Motor neuron (in vitro differentiated cells): ENCODE results near the gene TBL2. TPM values are rescaled to one million over a fixed set of nuclear protein-coding genes. Genes with fewer than 3 reads are reported as not detected.
"Not testable (repeated sequence)": the region's sequence is repeated elsewhere in the genome, so short reads cannot be mapped to it uniquely, and the experiment has no call there.

Source experiments
- ATAC-seq, 8 experiments: fragments of 200-7000 bp; cut with Tn5 transposase; replicated peaks in 6 of 8; 2 replicates each; pipeline ENCODE4 v1.8.0; 2021; ENCODE audit warnings: mild to moderate bottlenecking in 8 of 8, moderate library complexity in 8 of 8
- H3K27ac ChIP-seq, 2 donors: fragments of 250-450 bp; sonication (Bioruptor Pico); 2 replicates each; pipeline ENCODE4 v1.9.0; 2021; ENCODE audit warnings: antibody characterized with exemption in 2 of 2, mild to moderate bottlenecking in 2 of 2, moderate library complexity in 1 of 2
- H3K4me1 ChIP-seq, 2 donors: fragments of 250-450 bp; sonication (Bioruptor Pico); replicated peaks in 1 of 2; 2 replicates each; pipeline ENCODE4 v1.6.1; 2021; ENCODE audit warnings: antibody characterized with exemption in 2 of 2, mild to moderate bottlenecking in 2 of 2, moderate library complexity in 1 of 2
- H3K4me3 ChIP-seq, 5 donors: fragments of 250-450 bp; sonication (Bioruptor Pico); 2 replicates each; pipeline ENCODE4 v1.9.0; 2021; ENCODE audit warnings: antibody characterized with exemption in 5 of 5, mild to moderate bottlenecking in 5 of 5, moderate library complexity in 4 of 5
- WGBS, 10 experiments: fragments of 450-650 bp; shearing (Covaris generic); methylation state at CpG; one replicate each; pipeline ENCODE4 v1.0.0; 2022; 5-methylcytosine and 5-hydroxymethylcytosine counted together
- in situ Hi-C, 9 experiments: fragments of 400-800 bp; cut with MboI; loops; one replicate each; pipeline ENCODE4 v1.15.0; 2021; ENCODE audit warnings: low sequenced_read_pairs in 9 of 9, low pct_unique_long_range_greater_than_20kb in 2 of 9; ENCODE audit not compliant: unreplicated experiment in 9 of 9
- total RNA-seq, 8 experiments: library from RNA; unstranded; fragments of 300-600 nt; gene quantifications; 2 replicates each; pipeline versions ENCODE4 v1.2.3 to v1.2.4, GENCODE V29; 2022

TBL2 gene
- total RNA-seq, 8 experiments from 2014 or later: 34.7 to 52.4 (median 38.1) TPM

DNA sequence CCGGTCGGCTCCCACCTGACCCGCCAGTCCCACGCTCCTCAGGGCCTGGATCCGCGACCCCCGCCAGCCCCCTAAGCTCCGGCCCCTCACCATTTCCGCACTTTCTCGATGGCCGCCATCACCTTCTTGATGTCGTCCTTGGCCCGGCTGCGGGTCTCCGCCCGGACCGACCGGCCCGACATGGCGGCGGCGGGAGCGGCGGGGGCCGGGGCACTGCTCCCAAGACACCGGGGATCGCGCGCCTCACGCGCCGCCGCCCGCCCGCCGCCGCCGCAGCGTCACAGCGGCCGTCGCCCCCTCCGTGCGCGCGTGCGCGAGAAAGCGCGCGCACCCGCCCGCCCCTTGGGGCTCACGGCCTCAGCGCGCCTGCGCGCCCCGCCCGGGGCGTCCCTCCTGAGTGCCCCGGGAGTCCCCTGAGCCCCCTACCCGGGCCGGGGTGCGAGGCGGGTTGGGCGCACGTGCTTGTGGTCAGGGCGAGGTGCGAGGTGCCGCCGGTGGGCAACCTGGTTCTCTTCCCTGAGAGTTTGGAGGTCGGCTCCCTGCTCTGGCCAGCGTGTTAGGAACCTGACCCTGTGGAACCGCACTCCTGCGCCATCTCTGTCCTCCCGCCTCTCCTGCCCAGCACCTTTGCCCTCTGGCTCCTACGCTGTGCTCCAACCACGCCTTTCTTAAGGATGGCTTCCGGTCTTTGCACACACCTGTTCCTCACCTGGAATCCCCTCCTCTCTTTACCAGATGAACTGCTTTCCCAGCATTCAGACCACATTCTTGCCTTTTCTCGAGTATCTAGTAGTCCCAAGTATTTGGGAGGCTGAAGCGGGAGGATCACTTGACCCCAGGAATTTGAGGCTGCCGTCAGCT, 20.8 kb downstream of the TBL2 start, which contains the start of gene BCL7B:
Gene BCL7B, minus strand, starts transcription at position 294 of the 861 bp plus-strand sequence. Its CDS starts 112 bp downstream, at position 182.
- WGBS, 10 experiments: 48 to 77% (median 63%) methylated on average over 2 to 8 of the region's 83 CpGs; no CpG with 5 or more reads in 4 of the 10 experiments
- peak; percentile 49 to 65 (median 54) for ATAC-seq
- peak within 1 kb of the TSS; percentile 86 to 96 (median 94) for H3K4me3 ChIP-seq
- peak within 1 kb of the TSS; percentile 99 to 100 for H3K27ac ChIP-seq
- in situ Hi-C loops: no loop called here
- H3K4me1 ChIP-seq: peaks cover 13 to 15% of the 10 kb centered on the region in 2 donors

GRCh38 chr7:73557108-73557396, 21.3 kb downstream of the TBL2 start:
- Histone ChIP-seq H3K4me1 (peaks cover 13 to 15% of the 10 kb centered on the region in 2 donors), H3K27ac (peak overlapping the region; percentile 99 to 100), H3K4me3 (peak overlapping the region; percentile 86 to 96 (median 94))
- ATAC-seq: peak; percentile 84 to 95 (median 91)
- WGBS, 10 experiments: no CpG with 5 or more reads among the region's 36 CpGs
- in situ Hi-C loops: no loop called here

GRCh38 chr7:73556208-73557107, 21.9 kb downstream of the TBL2 start:
- WGBS, 10 experiments: 0 to 57% (median 21%) methylated on average over 6 to 12 of the region's 28 CpGs; no CpG with 5 or more reads in 3 of the 10 experiments
- ATAC-seq: peak in 2 of 8 experiments; percentile 0
- in situ Hi-C loops: no loop called here
- H3K4me1 ChIP-seq: peaks cover 13 to 15% of the 10 kb centered on the region in 2 donors
- peak overlapping the region in 1 of 2 donors; percentile 32 for H3K27ac ChIP-seq
- peak overlapping the region; percentile 86 to 96 (median 94) for H3K4me3 ChIP-seq

- in situ Hi-C loops: no loop called here
- ATAC-seq: no peak
- Histone ChIP-seq H3K4me3 (peak overlapping the region in 1 of 5 donors; percentile 86), H3K27ac (no peak overlapping the region), H3K4me1 (peaks cover 13 to 15% of the 10 kb centered on the region in 2 donors)
- WGBS, 10 experiments: 48 to 100% (median 88%) methylated on average over 3 to 6 of the region's 6 CpGs; no CpG with 5 or more reads in 3 of the 10 experiments
Observed at GRCh38 chr7:73555411-73555982, 22.9 kb downstream of the TBL2 start.

DNA sequence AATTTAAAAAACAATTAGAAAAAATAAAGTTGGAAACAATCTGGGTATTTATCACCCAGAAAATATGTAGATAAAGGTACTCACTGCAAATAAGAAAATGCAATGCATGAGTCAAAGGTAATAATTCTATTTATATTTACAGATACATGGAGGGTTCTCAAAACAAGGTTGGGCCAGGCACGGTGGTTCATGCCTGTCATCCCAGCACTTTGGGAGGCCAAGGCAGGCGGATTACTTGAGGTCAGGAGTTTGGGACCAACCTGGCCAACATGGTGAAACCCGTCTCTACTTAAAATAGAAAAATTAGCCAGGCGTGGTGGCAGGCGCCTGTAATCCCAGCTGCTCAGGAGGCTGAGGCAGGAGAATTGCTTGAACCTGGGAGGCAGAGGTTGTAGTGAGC, 28.3 kb downstream of the TBL2 start:
- in situ Hi-C loops, H3K4me1 ChIP-seq, H3K27ac ChIP-seq, H3K4me3 ChIP-seq, ATAC-seq: not testable (repeated sequence)
- WGBS, 10 experiments: 80 to 100% (median 91%) methylated on average over 1 to 5 of the region's 5 CpGs; no CpG with 5 or more reads in 2 of the 10 experiments

DNA sequence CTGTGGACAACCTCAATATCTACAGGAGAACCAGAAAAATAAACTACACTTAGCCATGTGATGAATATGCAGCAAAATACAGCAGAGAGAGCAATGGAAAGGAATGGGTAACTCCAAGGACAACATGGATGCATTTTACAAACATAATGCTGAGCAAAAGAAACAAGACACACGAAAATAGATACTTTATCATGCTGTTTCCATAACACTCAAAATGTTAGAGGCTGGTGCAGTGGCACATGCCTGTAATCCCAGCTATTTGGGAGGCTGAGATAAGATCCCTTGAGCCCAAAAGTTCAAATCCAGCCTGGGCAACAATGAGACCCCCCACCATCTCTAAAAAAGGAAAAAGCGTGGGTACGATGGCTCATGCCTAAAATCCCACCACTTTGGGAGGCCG, 29.2 kb downstream of the TBL2 start:
- no peak for ATAC-seq
- Histone ChIP-seq H3K4me1 (no peaks in the 10 kb centered on the region), H3K27ac (no peak overlapping the region), H3K4me3 (no peak overlapping the region)
- WGBS, 10 experiments: 92 to 100% (median 100%) methylated on average over 1 to 3 of the region's 4 CpGs; no CpG with 5 or more reads in 3 of the 10 experiments
- in situ Hi-C loops: loop anchor here in 1 of 9 experiments (25.0 kb wide), 1 partner anchor 88 kb away; no protein-coding TSS in a partner anchor

GRCh38 chr7:73547841-73548240, 30.5 kb downstream of the TBL2 start:
- no peak for ATAC-seq
- Histone ChIP-seq H3K4me1 (no peaks in the 10 kb centered on the region), H3K27ac (no peak overlapping the region), H3K4me3 (no peak overlapping the region)
- in situ Hi-C loops: loop anchor here in 1 of 9 experiments (25.0 kb wide), 1 partner anchor 89 kb away; no protein-coding TSS in a partner anchor
- 84 to 100% (median 100%) methylated on average over 1 to 7 of the region's 9 CpGs; no CpG with 5 or more reads in 3 of the 10 experiments for WGBS, 10 experiments

DNA sequence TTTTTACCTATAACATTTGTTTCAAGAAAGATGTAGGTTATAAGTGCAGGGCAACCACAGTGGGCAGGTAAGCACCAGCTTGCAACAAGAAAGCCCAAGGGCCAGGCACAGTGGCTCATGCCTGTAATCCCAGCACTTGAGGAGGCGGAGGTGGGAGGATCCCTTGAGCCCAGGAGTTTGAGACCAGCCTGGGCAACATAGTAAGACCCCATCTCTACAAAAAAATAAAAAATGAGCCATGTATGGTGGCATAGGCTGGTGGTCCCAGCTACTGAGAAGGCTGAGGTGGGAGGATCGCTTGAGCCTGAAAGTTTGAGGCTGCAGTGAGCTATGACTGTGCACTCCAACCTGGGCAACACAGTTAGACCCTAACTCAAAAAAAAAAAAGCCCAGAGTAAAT, 33.7 kb downstream of the TBL2 start:
- Histone ChIP-seq H3K4me1 (no peaks in the 10 kb centered on the region), H3K27ac (no peak overlapping the region), H3K4me3 (no peak overlapping the region)
- 71 to 100% (median 97%) methylated on average over 1 to 2 of the region's 2 CpGs; no CpG with 5 or more reads in 2 of the 10 experiments for WGBS, 10 experiments
- in situ Hi-C loops: loop anchor here in 1 of 9 experiments (25.0 kb wide), 1 partner anchor 93 kb away; no protein-coding TSS in a partner anchor
- ATAC-seq: no peak

- no peaks in the 10 kb centered on the region for H3K4me1 ChIP-seq
- ATAC-seq: no peak
- no peak overlapping the region for H3K4me3 ChIP-seq
- WGBS, 10 experiments: 89 to 100% (median 96%) methylated on average over 3 to 6 of the region's 10 CpGs; no CpG with 5 or more reads in 4 of the 10 experiments
- in situ Hi-C loops: loop anchor here in 1 of 9 experiments (25.0 kb wide), 1 partner anchor 96 kb away; no protein-coding TSS in a partner anchor
- no peak overlapping the region for H3K27ac ChIP-seq
Observed at GRCh38 chr7:73541722-73542121, 36.7 kb downstream of the TBL2 start.

DNA sequence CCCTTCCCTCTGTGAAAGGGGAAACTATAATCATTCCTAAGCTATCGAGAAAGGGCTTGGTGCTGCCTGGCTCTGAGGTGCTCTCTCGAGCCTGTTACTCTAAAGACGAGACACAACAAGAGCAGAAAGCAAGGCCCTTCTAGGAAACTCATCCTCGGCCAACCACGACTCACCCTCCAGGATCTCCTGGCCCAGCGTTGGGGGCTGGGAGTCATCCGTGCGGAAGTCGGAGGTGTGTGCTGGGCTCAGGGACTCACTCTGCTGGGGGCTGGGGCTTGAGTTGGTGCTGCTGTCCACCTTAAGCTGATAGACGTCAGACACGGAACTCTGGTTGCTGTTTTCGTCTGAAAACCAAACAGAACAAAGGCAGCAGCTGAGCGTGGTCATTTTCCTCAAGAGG, 38.7 kb downstream of the TBL2 start:
- H3K27ac ChIP-seq: no peak overlapping the region
- 91 to 100% (median 93%) methylated on average over 1 to 13 of the region's 13 CpGs; no CpG with 5 or more reads in 4 of the 10 experiments for WGBS, 10 experiments
- no peak overlapping the region for H3K4me3 ChIP-seq
- no peaks in the 10 kb centered on the region for H3K4me1 ChIP-seq
- in situ Hi-C loops: loop anchor here in 1 of 9 experiments (25.0 kb wide), 1 partner anchor 98 kb away; no protein-coding TSS in a partner anchor
- no peak for ATAC-seq

DNA sequence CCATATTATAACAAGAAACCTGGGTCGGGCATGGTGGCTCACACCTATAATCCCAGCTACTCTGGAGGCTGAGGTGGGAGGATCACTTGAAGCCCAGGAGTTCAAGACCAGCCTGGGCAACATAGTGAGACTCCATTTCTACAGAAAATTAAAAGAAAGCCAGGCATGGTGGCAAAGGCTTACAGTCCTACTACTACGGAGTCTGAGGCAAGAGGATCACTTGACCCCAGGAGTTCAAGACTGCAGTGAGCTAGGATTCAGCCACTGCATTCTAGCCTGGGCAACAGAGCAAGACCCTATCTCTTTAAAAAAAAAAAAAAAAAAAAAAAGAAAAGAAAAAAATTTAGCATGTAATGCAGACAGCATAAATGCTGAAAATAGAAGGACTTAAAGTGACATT, 39.9 kb downstream of the TBL2 start:
- H3K4me1 ChIP-seq, ATAC-seq, H3K27ac ChIP-seq, H3K4me3 ChIP-seq: not testable (repeated sequence)
- WGBS, 10 experiments: 80 to 100% (median 100%) methylated on average over 1 to 2 of the region's 2 CpGs; no CpG with 5 or more reads in 2 of the 10 experiments
- in situ Hi-C loops: loop anchor here in 1 of 9 experiments (25.0 kb wide), 1 partner anchor 99 kb away; no protein-coding TSS in a partner anchor

GRCh38 chr7:73537051-73537450, 41.3 kb downstream of the TBL2 start:
- H3K27ac ChIP-seq: no peak overlapping the region
- in situ Hi-C loops: loop anchor here in 1 of 9 experiments (25.0 kb wide), 1 partner anchor 100 kb away; no protein-coding TSS in a partner anchor
- no peak for ATAC-seq
- no peaks in the 10 kb centered on the region for H3K4me1 ChIP-seq
- WGBS, 10 experiments: 67 to 100% (median 85%) methylated on average over 1 to 4 of the region's 16 CpGs; no CpG with 5 or more reads in 5 of the 10 experiments
- H3K4me3 ChIP-seq: no peak overlapping the region
